ENCODE results near the gene FPR2. TPM values are rescaled to one million over a fixed set of nuclear protein-coding genes. Genes with fewer than 3 reads are reported as not detected.

Gene FPR2, protein sequence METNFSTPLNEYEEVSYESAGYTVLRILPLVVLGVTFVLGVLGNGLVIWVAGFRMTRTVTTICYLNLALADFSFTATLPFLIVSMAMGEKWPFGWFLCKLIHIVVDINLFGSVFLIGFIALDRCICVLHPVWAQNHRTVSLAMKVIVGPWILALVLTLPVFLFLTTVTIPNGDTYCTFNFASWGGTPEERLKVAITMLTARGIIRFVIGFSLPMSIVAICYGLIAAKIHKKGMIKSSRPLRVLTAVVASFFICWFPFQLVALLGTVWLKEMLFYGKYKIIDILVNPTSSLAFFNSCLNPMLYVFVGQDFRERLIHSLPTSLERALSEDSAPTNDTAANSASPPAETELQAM
- total RNA-seq: not detected

DNA sequence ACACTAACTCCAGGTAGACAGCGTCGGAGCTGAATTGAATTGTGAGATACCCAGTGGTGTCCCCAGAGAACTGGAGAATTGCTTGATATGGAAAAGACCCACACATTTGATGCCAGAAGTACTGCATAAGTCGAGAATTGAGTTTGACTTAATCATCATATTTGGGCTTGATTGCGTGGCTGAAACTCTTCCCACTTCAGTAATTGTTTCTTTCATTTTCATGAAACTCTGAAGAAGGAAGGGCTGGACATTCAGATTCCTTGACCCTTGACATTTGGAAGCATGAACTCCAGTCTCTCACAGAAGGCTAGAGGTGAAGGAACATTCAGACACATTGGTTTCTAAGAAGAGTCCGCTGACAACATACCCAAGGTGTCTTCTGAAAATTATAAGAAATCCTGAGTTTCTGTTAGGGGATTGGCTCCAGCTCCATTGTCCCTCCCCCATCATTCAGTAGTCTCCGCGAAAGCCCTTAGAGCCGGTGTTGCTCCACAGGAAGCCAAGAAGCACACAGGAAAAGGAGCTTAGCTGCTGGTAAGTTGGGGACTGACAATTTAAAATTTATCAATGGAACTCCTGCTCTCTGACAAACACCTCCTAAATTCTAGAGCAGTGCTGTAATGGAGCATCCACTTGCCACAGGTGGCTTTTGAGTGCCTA lies at the start of gene FPR2:
FPR2 (plus strand) TSS at position 484 of the 660 bp plus-strand sequence. CDS start 7,479 bp downstream, outside the sequence.
- Histone ChIP-seq H3K36me3 (no peaks in the 10 kb centered on the region), H3K4me1 (no peaks in the 10 kb centered on the region), H3K27ac (no peak within 1 kb of the TSS), H3K9me3 (no peaks in the 10 kb centered on the region), H3K4me3 (no peak within 1 kb of the TSS), H3K27me3 (no peaks in the 10 kb centered on the region)
- TF ChIP-seq EP300 (IDR thresholded peaks at IDR 0.05; ENCODE audit: low read depth) (no peak), POLR2A (IDR thresholded peaks at IDR 0.05) (no peak), POLR2AphosphoS5 (IDR thresholded peaks at IDR 0.05) (no peak)
- TF ChIP-seq, protein P1, sequence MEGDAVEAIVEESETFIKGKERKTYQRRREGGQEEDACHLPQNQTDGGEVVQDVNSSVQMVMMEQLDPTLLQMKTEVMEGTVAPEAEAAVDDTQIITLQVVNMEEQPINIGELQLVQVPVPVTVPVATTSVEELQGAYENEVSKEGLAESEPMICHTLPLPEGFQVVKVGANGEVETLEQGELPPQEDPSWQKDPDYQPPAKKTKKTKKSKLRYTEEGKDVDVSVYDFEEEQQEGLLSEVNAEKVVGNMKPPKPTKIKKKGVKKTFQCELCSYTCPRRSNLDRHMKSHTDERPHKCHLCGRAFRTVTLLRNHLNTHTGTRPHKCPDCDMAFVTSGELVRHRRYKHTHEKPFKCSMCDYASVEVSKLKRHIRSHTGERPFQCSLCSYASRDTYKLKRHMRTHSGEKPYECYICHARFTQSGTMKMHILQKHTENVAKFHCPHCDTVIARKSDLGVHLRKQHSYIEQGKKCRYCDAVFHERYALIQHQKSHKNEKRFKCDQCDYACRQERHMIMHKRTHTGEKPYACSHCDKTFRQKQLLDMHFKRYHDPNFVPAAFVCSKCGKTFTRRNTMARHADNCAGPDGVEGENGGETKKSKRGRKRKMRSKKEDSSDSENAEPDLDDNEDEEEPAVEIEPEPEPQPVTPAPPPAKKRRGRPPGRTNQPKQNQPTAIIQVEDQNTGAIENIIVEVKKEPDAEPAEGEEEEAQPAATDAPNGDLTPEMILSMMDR (IDR thresholded peaks at IDR 0.05): no peak
- intact Hi-C loops (cut with DNase I; ENCODE audit: low total_unique reads): no loop called here
- 67% methylated on average over 8 of the region's 8 CpGs; no CpG with 5 or more reads in 1 of the 2 donors for WGBS, 2 donors (ENCODE audit: low coverage in 1 of 2)
- in situ Hi-C loops (cut with MboI; ENCODE audit: low pct_ligation_motif_present in 1 of 4, low pct_unique_long_range_greater_than_20kb in 1 of 4, low sequenced_read_pairs in 3 of 4): no loop called here
- DNase-seq: no peak

DNA sequence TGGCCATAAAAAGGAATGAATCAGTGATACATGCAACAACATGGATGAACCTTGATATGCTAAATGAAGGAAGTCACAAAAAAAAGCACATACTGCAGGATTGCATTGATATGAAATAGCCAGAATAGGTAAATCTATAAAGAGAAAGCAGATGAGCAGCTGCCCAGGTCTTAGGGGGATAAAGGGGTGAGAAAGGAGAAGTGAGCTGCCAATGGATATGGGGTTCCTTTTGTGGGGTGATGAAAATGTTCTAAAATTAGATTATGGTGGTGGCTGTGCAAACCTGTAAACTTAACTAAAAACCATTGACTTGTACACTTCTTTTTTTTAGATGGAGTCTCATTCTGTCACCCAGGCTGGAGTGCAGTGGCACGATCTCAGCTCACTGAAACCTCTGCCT lies 49.3 kb upstream of the FPR2 start:
- Histone ChIP-seq H3K4me3 (no peak overlapping the region), H3K9me3 (no peaks in the 10 kb centered on the region), H3K4me1 (no peaks in the 10 kb centered on the region), H3K36me3 (no peaks in the 10 kb centered on the region), H3K27ac (no peak overlapping the region), H3K27me3 (no peaks in the 10 kb centered on the region)
- WGBS, 2 donors (ENCODE audit: low coverage in 1 of 2): 33 to 83% methylated on average over 1 of the region's 1 CpG
- intact Hi-C loops (cut with DNase I; ENCODE audit: low total_unique reads) (no loop called here), in situ Hi-C loops (cut with MboI; ENCODE audit: low pct_ligation_motif_present in 1 of 4, low pct_unique_long_range_greater_than_20kb in 1 of 4, low sequenced_read_pairs in 3 of 4) (no loop called here)
- no peak for DNase-seq
- TF ChIP-seq POLR2AphosphoS5 (IDR thresholded peaks at IDR 0.05) (no peak), POLR2A (IDR thresholded peaks at IDR 0.05) (no peak), EP300 (IDR thresholded peaks at IDR 0.05; ENCODE audit: low read depth) (no peak)
- TF ChIP-seq, protein P1 (IDR thresholded peaks at IDR 0.05): no peak

DNA sequence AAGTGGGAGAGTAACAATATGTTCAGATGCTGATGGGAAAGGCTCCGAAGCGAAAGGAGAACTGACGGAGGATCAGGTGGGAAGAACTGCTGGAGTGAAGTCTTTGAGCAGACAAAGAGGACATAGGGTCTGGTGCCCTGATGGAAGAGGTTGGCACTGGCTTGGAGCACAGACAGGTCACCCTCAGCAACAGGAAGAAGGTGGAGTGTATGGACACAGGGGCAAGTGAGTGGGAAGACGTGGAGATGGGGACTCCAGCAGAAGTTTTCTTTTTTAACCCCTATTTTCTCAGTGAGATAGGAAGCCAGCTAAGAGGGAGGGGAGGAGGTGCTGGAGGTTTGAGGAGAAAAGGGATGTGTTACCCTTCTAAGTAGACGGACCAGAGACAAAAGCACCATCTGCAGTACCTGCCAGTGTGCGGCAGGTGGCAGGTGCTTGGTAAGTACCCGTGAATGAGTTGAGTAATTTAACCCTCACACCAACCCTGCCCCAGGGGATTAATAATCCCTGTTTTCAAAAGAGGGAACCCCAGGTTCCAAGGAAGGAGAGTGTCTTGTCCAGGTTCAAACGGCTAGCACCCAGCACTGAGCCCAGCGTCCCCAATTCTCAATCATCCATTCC lies 48.4 kb upstream of the FPR2 start:
- no peak for DNase-seq
- intact Hi-C loops (cut with DNase I; ENCODE audit: low total_unique reads) (no loop called here), in situ Hi-C loops (cut with MboI; ENCODE audit: low pct_ligation_motif_present in 1 of 4, low pct_unique_long_range_greater_than_20kb in 1 of 4, low sequenced_read_pairs in 3 of 4) (no loop called here)
- Histone ChIP-seq H3K27ac (no peak overlapping the region), H3K36me3 (no peaks in the 10 kb centered on the region), H3K9me3 (no peaks in the 10 kb centered on the region), H3K4me1 (no peaks in the 10 kb centered on the region), H3K27me3 (peaks cover 1% of the 10 kb centered on the region), H3K4me3 (no peak overlapping the region)
- TF ChIP-seq, protein P1 (IDR thresholded peaks at IDR 0.05): peak in 4 of 5 experiments; percentile 16 to 32 (median 22)
- TF ChIP-seq POLR2AphosphoS5 (IDR thresholded peaks at IDR 0.05) (no peak), POLR2A (IDR thresholded peaks at IDR 0.05) (no peak)
- WGBS, 2 donors (ENCODE audit: low coverage in 1 of 2): 46 to 47% methylated on average over 5 to 9 of the region's 9 CpGs
